Smooth muscle cell (in vitro differentiated cells): ENCODE data around the gene MITF. TPM values are rescaled to one million over a fixed set of nuclear protein-coding genes. Genes with fewer than 3 reads are reported as not detected.

Experiments used
- DNase-seq: peaks from one replicate; lab custom pipeline; 2025; ENCODE audit not compliant: unreplicated experiment; lab: John Stamatoyannopoulos, UW
- H2AFZ ChIP-seq: fragments of 200-600 bp; sonication (generic); 2 replicates; pipeline ENCODE4 v1.6.0; 2016; ENCODE audit warnings: antibody characterized with exemption, low read depth, mild to moderate bottlenecking
- H3F3A ChIP-seq: fragments of 200-600 bp; sonication (generic); 2 replicates; pipeline ENCODE4 v1.6.0; 2017; ENCODE audit warnings: antibody characterized with exemption, low read depth
- H3K27ac ChIP-seq: fragments of 200-600 bp; sonication (generic); 2 replicates; pipeline ENCODE4 v1.5.1; 2016; ENCODE audit warnings: low read depth, mild to moderate bottlenecking
- H3K27me3 ChIP-seq: fragments of 200-600 bp; sonication (generic); 2 replicates; pipeline ENCODE4 v1.6.1; 2016; ENCODE audit warnings: low read depth, mild to moderate bottlenecking
- H3K36me3 ChIP-seq: fragments of 200-600 bp; sonication (generic); 2 replicates; pipeline ENCODE4 v1.5.1; 2016; ENCODE audit warnings: low read depth
- H3K4me1 ChIP-seq: fragments of 200-600 bp; sonication (generic); 2 replicates; pipeline ENCODE4 v1.5.1; 2016; ENCODE audit warnings: low read depth
- H3K4me2 ChIP-seq: fragments of 200-600 bp; sonication (generic); 2 replicates; pipeline ENCODE4 v1.6.0; 2016; ENCODE audit warnings: mild to moderate bottlenecking
- H3K4me3 ChIP-seq: fragments of 200-600 bp; sonication (generic); 2 replicates; pipeline ENCODE4 v1.5.1; 2016; ENCODE audit warnings: mild to moderate bottlenecking
- H3K79me2 ChIP-seq: fragments of 200-600 bp; sonication (generic); 2 replicates; pipeline ENCODE4 v1.6.0; 2016; ENCODE audit warnings: low read depth, mild to moderate bottlenecking
- H3K9ac ChIP-seq: fragments of 200-600 bp; sonication (generic); 2 replicates; pipeline ENCODE4 v1.6.0; 2016; ENCODE audit warnings: low read depth
- H3K9me3 ChIP-seq: fragments of 200-600 bp; sonication (generic); replicated peaks from 2 replicates; pipeline ENCODE4 v1.5.1; 2016; ENCODE audit warnings: low read depth
- H4K20me1 ChIP-seq: fragments of 200-600 bp; sonication (generic); 2 replicates; pipeline ENCODE4 v1.6.0; 2016; ENCODE audit warnings: low read depth
- CTCF ChIP-seq: fragments of 200-600 bp; sonication (generic); IDR thresholded peaks from 2 replicates; pipeline ENCODE4 v1.5.1; 2017; ENCODE audit warnings: borderline replicate concordance, mild to moderate bottlenecking, antibody characterized with exemption; ENCODE audit not compliant: insufficient read depth, poor library complexity, severe bottlenecking
- WGBS: methylation state at CpG from one replicate; pipeline ENCODE4 v1.1.7; 2016; ENCODE audit warnings: low lambda C conversion rate; 5-methylcytosine and 5-hydroxymethylcytosine counted together
- polyA plus RNA-seq: library from polyadenylated mRNA; unstranded; fragments of >200 nt; fragmentation: Nextera tagmentation; extraction: Ambion mirVana; gene quantifications from 2 replicates; pipeline ENCODE4 v1.2.1, GENCODE V29; 2016
- total RNA-seq: library from RNA; depleted of rRNA; stranded (reverse); fragments of >200 nt; gene quantifications from 2 replicates; pipeline ENCODE4 v1.2.3, GENCODE V29; 2014

Gene MITF
- total and polyA plus RNA-seq, 2 experiments from 2014 or later: 2.3 to 3.1 TPM

- Histone ChIP-seq H3K36me3 (no peaks in the 10 kb centered on the region), H3K27ac (no peak overlapping the region), H3K4me1 (no peaks in the 10 kb centered on the region), H3K79me2 (no peaks in the 10 kb centered on the region), H2AFZ (no peak overlapping the region), H3K4me2 (no peak overlapping the region), H3K9ac (no peak overlapping the region), H4K20me1 (no peaks in the 10 kb centered on the region), H3K4me3 (no peak overlapping the region), H3K9me3 (no peaks in the 10 kb centered on the region), H3F3A (no peaks in the 10 kb centered on the region), H3K27me3 (no peaks in the 10 kb centered on the region)
- no peak for TF ChIP-seq CTCF
- no peak for DNase-seq
- WGBS: 93% methylated on average over 2 of the region's 2 CpGs
Observed at GRCh38 chr3:69825446-69825845, 86.2 kb downstream of the MITF start.

GRCh38 chr3:69827127-69827526 lies 87.9 kb downstream of the MITF start:
- Histone ChIP-seq H3K9ac (no peak overlapping the region), H3K9me3 (no peaks in the 10 kb centered on the region), H2AFZ (no peak overlapping the region), H3K4me1 (no peaks in the 10 kb centered on the region), H3K27ac (no peak overlapping the region), H3K4me2 (no peak overlapping the region), H3K4me3 (no peak overlapping the region), H4K20me1 (no peaks in the 10 kb centered on the region), H3F3A (no peaks in the 10 kb centered on the region), H3K79me2 (no peaks in the 10 kb centered on the region), H3K27me3 (no peaks in the 10 kb centered on the region), H3K36me3 (no peaks in the 10 kb centered on the region)
- no peak for DNase-seq
- WGBS: 100% methylated on average over 1 of the region's 1 CpG
- no peak for TF ChIP-seq CTCF

GRCh38 chr3:69828817-69829216 lies 89.6 kb downstream of the MITF start:
- TF ChIP-seq CTCF: no peak
- no peaks in the 10 kb centered on the region for H3K4me1 ChIP-seq
- no peaks in the 10 kb centered on the region for H3F3A ChIP-seq
- H2AFZ ChIP-seq: no peak overlapping the region
- H3K4me3 ChIP-seq: no peak overlapping the region
- H3K27ac ChIP-seq: no peak overlapping the region
- H3K36me3 ChIP-seq: no peaks in the 10 kb centered on the region
- no peak for DNase-seq
- 87% methylated on average over 2 of the region's 2 CpGs for WGBS
- H3K4me2 ChIP-seq: no peak overlapping the region
- no peaks in the 10 kb centered on the region for H3K27me3 ChIP-seq
- H4K20me1 ChIP-seq: no peaks in the 10 kb centered on the region
- H3K9ac ChIP-seq: no peak overlapping the region
- H3K9me3 ChIP-seq: no peaks in the 10 kb centered on the region
- H3K79me2 ChIP-seq: no peaks in the 10 kb centered on the region

GRCh38 chr3:69830147-69830546 lies 90.9 kb downstream of the MITF start:
- Histone ChIP-seq H3K4me2 (no peak overlapping the region), H3K9me3 (no peaks in the 10 kb centered on the region), H3K4me1 (no peaks in the 10 kb centered on the region), H3K79me2 (no peaks in the 10 kb centered on the region), H2AFZ (no peak overlapping the region), H3F3A (no peaks in the 10 kb centered on the region), H3K4me3 (no peak overlapping the region), H4K20me1 (no peaks in the 10 kb centered on the region), H3K27me3 (no peaks in the 10 kb centered on the region), H3K27ac (no peak overlapping the region), H3K36me3 (no peaks in the 10 kb centered on the region), H3K9ac (no peak overlapping the region)
- DNase-seq: no peak
- TF ChIP-seq CTCF: no peak
- whole genome bisulfite sequencing: 56% methylated on average over 3 of the region's 3 CpGs
